NCI-H748 (cell line): ENCODE data around the gene PPOX.

Experiments used
- DNase-seq: peaks from one replicate; lab custom pipeline; 2025; ENCODE audit not compliant: unreplicated experiment; lab: John Stamatoyannopoulos, UW

Gene PPOX

DNA sequence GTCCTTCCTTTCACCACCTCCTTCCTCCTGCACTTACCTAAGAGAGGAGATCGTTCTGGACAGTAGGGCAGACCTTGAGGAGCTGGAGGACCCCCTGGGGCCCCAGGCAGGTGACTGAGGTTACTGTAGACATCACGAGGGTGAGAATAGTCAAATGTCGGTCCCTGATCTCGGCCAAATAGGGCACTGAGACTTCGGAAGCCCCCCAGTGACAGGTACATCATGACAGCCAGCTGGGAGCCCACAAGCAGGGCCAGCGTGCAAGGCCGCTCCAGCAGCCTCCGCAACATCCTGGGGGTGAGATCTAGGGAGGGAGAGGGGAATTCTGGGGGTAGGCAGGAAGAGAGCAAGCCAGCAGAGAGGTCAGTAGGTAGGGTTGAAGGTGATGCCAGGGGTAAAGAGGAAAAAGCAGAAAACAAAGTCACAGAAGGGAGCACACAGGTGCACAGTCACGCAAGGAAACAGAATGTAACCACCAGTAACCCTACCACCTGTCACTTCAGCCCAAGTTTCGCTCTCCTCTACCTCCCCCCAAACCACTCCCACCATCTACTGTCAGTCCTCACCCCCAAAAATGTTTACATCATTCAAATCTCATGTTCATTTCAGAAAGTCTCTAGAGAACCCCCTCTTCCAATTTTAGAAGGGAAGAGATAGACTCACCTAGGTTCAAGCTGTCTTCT is 9.7 kb downstream of the PPOX start:
- no peak for DNase-seq

DNA sequence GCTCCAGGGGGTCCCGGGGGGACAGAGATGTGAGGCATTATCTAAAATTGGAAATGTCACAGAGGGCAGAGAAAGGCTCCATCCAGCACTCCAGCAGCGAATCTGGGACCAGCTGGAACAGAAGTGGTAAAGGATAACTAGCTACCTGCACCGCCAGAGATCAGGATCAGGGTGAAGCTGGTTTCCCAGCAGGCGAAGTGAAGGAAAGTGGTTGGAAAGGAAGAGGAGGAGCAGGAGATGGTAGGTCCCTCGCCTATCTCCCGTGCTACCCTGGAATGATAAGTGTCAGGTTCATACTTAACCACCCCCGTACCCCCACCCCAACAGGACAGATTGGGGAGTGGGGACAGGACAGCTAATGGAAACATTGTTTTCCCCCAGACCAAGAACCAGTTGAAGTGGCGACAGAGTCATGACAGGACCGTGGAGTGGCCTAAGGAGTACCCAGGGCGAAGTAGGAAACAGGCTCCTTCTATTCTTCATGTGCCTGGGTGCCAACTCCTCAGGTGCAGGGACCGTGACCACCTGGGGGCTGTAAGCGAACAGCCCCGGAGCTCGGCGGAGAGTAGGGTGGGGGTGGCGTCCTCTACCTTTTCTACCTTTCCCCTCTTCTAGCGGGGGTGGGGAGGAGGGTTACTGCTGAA is 10.4 kb downstream of the PPOX start:
- no peak for DNase-seq

- peak; percentile 90 for DNase-seq
Observed at GRCh38 chr1:161177112-161177935, 11.1 kb downstream of the PPOX start, which contains the start of gene B4GALT3. B4GALT3 (minus strand) TSS chr1:161177507; CDS start chr1:161176060, 1,447 bp downstream.

- DNase-seq = peak; percentile 56
Observed at GRCh38 chr1:161177936-161178244, 11.7 kb downstream of the PPOX start.

DNA sequence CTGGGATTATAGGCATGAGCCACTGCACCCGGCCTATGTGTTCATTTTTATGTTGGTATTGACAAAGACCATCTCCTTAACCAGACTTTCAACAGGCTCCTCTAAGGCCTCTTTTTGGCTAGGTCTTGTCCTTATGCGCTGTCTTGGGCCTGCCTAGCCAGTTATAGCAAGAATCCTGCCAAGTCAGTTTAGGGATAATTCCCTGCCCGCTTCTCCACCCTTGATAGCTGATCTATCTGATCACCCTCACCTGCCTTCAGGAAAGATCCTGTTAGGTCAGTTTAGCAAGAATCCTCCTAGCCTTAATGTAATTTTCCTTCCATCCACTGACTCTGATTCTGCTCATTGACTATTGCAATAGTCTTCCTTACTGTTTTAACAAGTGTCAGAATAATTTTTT is 13.5 kb downstream of the PPOX start:
- DNase-seq = no peak

DNA sequence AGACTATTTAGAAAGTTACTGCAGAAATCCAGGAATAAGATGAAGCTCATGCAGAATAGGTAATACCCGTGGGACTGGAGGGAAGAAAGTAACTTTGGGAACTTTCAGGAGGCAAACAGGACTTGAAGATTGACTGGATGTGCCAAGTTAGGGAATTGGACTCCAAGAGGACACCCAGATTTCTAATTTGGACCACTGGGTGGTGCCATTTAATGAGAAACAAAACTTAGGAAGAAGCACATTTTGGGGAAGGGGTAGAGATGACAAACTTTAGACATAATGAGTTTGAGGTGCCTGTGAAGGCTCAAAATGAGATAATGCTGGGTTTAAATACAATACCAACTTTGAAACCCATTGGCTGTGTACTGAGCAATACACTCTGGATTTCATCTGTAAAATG is 14.4 kb downstream of the PPOX start:
- no peak for DNase-seq

GRCh38 chr1:161182214-161182613 is 16.0 kb downstream of the PPOX start:
- DNase-seq = no peak

DNA sequence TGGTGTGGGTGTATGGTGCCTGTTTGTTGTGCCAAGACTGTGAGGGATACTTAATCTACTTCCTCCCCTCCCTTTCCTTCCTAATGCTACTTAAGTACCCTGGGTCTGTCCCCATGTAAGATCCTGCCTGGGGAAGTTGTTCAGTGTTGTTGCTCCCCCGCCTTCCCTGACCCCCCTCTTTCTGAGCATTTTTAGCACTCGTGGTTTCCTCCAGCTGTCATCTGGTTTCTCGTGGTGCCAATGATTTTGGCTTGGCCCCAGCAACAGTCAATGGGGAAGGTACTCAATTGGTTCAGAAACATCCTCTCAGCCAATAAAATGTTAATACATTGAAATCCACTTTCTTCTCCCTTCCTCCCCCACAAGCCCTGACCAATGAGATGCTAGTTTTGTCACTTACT is 19.1 kb downstream of the PPOX start:
- no peak for DNase-seq

- no peak for DNase-seq
Observed at GRCh38 chr1:161185732-161186311, 19.6 kb downstream of the PPOX start.

DNA sequence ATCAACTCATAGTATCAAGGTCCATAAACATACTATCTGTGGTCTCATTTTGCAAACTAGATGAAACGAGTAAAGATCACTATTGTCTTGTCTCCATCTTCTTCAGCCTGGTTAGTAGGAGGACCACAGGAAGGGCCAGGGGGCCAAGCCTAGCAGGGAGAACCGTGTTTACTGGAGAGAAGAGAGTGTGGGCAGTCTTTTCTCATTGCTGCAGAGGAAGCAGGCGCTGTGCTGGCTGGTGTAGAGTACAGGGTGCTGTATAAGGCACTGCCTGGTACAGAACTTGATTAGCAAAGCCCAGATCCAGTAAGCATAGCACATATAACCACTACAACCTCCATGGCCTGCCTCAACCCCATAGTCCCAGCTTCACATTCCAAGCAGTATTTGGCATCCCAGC is 21.1 kb downstream of the PPOX start:
- DNase-seq = no peak

- DNase-seq = no peak
Observed at GRCh38 chr1:161188381-161188780, 22.2 kb downstream of the PPOX start.

- no peak for DNase-seq
Observed at GRCh38 chr1:161189036-161189435, 22.8 kb downstream of the PPOX start.

DNA sequence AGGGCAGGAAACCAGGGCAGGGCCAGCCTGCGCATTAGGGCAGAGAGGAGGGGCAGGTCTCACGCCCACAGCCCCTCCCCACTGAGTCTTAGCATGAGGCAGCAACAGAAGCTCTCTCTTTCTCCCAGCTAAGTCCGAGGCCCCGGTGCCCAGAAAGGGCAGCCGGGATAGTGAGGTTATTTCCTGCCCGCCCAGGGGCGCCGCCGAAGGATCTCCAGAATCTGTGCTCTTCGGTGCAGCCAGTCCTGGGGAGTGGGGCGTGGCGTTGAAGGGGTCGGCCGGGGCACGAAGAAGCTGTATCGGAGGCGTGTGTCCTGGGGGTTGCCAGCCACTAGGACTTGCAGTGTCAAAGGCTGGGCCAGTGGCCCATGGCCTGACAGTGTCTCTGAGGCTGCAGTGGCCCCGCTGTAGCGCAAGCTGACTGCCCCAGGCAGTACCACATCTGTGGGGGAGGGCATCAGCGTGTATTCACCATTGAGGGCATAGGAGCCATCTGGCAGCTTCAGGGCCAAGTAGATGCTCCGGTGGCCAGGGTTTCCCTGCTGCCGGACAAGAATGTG is 24.8 kb downstream of the PPOX start:
- no peak for DNase-seq

DNA sequence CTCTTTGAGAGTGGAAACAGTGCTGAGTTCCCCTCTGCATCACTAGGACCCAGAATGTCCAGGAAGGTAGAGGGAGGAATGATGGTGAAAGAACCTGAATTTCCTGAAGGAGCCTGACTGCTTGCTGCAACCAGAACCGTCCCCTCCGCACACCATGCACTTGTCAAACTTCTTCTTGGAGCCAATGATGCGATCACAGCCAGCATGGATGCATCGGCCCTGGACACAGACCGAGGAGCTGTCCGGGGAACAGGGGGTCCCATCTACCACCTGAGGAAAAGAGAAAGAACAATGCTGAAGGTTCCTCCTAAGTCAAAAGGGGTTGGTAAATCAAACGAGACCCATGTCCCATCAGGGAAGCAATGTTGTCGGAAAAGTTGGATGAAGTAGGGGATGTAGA is 25.7 kb downstream of the PPOX start:
- no peak for DNase-seq

DNA sequence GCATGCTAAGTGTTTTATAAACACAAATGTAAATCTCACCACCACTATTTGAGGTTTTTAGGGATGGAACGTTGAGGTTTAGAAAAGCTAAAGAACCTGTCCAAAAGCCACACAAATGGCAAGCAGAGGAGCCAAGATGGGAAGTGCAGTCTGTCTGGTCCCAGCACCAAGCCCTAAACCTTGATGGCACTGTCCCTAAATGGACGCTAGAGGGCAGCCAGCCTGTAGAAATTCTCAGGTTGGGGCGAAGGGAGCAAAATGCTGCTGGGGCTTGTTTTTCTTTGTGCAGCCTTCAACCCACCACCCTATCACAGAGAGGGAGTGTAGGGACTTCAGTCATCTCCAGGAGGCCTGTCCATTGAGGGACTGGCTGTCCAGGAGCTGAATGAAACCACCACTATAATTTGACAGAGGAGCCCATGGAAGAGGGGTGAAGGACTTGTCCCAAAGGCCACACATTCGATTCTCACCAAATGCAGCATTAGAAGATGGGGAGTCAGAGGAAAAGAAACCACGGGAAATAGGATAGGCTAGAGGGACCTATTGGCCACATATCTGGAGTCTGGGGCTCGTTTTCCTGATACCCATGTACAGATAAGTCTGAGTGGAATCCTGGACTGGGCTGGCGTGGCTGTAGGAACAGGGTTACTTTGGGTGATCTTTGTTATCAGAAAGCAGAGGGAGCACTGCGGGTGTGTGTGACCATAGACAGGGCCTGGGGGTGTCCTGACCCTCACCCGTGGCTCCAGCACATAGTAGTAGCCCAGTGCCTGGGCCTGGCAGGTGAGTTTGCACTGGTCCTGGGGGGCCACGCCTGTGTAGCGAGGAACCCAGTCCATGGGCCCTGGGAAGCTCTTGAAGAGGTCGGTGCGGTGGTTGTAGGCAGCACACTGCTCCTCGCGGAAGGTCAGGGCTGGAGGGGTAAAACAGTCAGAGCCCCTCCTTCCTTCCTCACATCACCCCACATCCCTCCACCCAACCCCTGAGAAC is 26.5 kb downstream of the PPOX start:
- DNase-seq = peak; percentile 74

DNA sequence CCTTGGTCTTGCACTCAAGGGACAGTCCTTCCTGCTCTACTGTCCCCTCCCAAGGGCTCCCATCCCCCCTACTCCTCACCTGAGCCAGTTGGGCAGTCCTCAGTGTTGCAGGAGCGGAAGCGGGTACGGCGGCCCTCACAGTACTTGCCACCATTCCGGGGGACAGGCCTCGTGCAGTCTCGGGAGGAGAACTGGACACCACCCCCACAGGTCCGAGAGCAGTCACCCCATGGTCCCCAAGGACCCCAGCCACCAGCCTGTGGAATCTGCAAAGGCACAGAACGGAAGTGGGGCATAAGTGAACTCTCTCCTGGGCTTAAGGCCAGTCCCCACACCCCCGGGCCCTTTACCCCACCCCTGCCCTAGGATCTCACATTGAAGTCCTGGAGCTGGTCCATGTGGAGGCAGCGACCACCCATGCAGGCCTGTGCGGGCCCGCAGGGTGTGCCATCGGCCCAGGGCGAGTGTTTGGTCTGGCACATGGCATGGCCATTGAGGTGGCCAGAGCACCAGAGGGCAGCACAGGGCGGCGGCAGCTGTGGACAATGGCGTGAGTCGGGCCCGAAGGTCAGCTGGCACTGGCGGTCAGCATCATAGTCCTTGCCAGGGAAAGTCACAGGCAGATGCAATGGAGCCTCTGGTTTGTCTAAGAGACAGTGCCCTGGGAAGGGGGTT is 27.5 kb downstream of the PPOX start:
- no peak for DNase-seq

GRCh38 chr1:161195171-161195570 is 28.9 kb downstream of the PPOX start:
- no peak for DNase-seq

DNA sequence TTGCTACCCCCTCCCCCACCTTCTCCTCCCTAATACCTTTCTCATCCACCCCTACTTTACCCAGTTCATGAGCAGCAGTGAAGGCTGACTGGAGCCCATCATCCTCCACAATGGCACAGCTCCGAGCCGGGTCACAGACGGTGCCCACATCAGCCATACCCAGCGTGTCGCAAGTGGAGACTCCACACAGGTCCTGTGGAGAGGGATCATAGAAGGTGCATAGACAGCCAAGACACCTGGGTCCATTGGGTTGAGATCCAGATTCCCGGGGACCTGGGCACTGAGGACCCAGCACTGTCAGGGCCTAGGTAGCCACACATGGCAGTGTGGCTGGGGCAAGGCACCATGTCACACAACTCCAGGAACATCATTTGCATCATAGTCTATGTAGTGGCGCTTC is 29.9 kb downstream of the PPOX start:
- DNase-seq = no peak

DNA sequence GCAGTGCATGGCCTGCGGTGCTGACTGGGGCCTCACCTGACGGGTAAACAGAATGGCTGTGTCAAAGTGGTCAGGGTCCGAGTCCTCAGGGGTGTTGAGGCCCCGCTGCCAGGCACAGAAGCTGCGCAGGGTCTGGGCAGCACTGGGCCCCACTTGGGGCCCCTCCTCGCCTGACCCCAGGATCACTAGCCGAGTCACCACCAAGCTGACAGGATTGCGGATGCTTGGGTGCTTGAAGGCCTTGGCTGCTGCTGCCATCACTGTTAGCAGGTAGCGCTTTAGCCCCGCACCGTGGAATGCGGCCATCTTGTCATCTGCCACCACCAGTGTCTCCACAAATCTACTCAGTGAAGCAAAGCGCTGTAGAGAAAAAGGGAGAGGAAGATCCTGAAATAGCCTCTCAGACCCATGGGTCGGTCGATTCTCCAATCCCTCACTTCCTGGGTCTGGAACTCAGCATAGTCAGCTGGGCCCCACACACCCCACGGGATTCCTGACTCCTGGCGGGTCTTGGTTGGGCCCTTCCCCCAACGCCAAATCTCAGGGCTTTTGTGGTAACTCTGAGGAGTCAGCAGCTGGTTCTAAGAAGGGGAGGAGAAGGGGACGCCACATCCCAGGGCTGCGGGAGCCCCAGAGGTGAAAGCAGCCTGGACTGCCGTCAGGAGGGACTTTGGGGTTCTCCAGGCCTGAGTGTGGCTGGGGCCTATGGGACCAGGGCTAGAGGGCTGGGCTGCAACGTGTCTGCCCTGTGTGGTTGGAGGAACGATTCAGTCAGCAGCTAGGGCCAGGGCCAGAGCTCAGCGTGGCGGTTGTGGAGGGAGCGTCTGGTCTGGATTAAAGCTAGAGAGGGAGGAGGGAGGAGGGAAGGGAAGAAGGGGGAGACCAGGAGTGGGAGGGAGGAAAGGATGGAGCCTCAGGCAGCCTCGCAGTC is 30.6 kb downstream of the PPOX start:
- DNase-seq = no peak
